Fibroblast of upper back skin (primary cell): ENCODE measurements around the gene PARP9.
"Not testable (repeated sequence)": the region's sequence is repeated elsewhere in the genome, so short reads cannot be mapped to it uniquely, and the experiment has no call there.

Experiments used
- DNase-seq: peaks from one replicate; pipeline ENCODE4 v3.0.0-alpha.2; 2013

PARP9 gene

GRCh38 chr3:122516846-122517360 lies 47.2 kb downstream of the PARP9 start:
- DNase-seq: no peak

GRCh38 chr3:122515870-122516269 lies 48.2 kb downstream of the PARP9 start:
- no peak for DNase-seq

- no peak for DNase-seq
Measured at GRCh38 chr3:122515020-122515468, 49.1 kb downstream of the PARP9 start.

GRCh38 chr3:122514123-122515019 lies 49.7 kb downstream of the PARP9 start, which contains the start of gene KPNA1:
TSS of gene KPNA1 (minus strand) at chr3:122514939. CDS start at chr3:122496565, 18,374 bp downstream.
- DNase-seq: peak; percentile 86

GRCh38 chr3:122513386-122514122 lies 50.5 kb downstream of the PARP9 start:
- DNase-seq: no peak

- DNase-seq: no peak
Measured at GRCh38 chr3:122512284-122512683, 51.8 kb downstream of the PARP9 start.

GRCh38 chr3:122510878-122511535 lies 53.1 kb downstream of the PARP9 start:
- no peak for DNase-seq

GRCh38 chr3:122508944-122509343 lies 55.2 kb downstream of the PARP9 start:
- DNase-seq: not testable (repeated sequence)

GRCh38 chr3:122508135-122508914 lies 55.8 kb downstream of the PARP9 start:
- no peak for DNase-seq

GRCh38 chr3:122506450-122506849 lies 57.6 kb downstream of the PARP9 start:
- DNase-seq: no peak

- DNase-seq: no peak
Measured at GRCh38 chr3:122505676-122506075, 58.4 kb downstream of the PARP9 start.

- DNase-seq: no peak
Measured at GRCh38 chr3:122502941-122503340, 61.2 kb downstream of the PARP9 start.

GRCh38 chr3:122502139-122502538 lies 62.0 kb downstream of the PARP9 start:
- no peak for DNase-seq

- not testable (repeated sequence) for DNase-seq
Measured at GRCh38 chr3:122500964-122501363, 63.1 kb downstream of the PARP9 start.

- no peak for DNase-seq
Measured at GRCh38 chr3:122498152-122498551, 65.9 kb downstream of the PARP9 start.

- peak; percentile 84 for DNase-seq
Measured at GRCh38 chr3:122497425-122497824, 66.7 kb downstream of the PARP9 start.

- no peak for DNase-seq
Measured at GRCh38 chr3:122496508-122496907, 67.6 kb downstream of the PARP9 start.

- DNase-seq: peak; percentile 87
Measured at GRCh38 chr3:122493296-122493695, 70.8 kb downstream of the PARP9 start.

- DNase-seq: no peak
Measured at GRCh38 chr3:122488262-122488973, 75.7 kb downstream of the PARP9 start.

GRCh38 chr3:122484985-122485384 lies 79.1 kb downstream of the PARP9 start:
- DNase-seq: peak; percentile 33

- no peak for DNase-seq
Measured at GRCh38 chr3:122481390-122481789, 82.7 kb downstream of the PARP9 start.
